Activated T-cell treated with anti-CD3 and anti-CD28 coated beads for 1 hour (primary cell): ENCODE data around the gene LMX1B.
"Not testable (repeated sequence)": the region's sequence is repeated elsewhere in the genome, so short reads cannot be mapped to it uniquely, and the experiment has no call there.

Experiments
- DNase-seq: peaks from one replicate; pipeline ENCODE4 v3.0.0-alpha.2; 2020; ENCODE audit warnings: low read depth

The LMX1B gene

GRCh38 chr9:126613651-126614050, at the start of gene LMX1B:
LMX1B (plus strand) TSS chr9:126613928; CDS start chr9:126614450, 522 bp downstream.
- DNase-seq, result no peak

- no peak for DNase-seq
Observed at GRCh38 chr9:126564128-126564527, 49.6 kb upstream of the LMX1B start.

- DNase-seq, result no peak
Observed at GRCh38 chr9:126564716-126565115, 49.0 kb upstream of the LMX1B start.

GRCh38 chr9:126565336-126566128, 48.2 kb upstream of the LMX1B start:
- DNase-seq, result no peak

GRCh38 chr9:126569036-126569435, 44.7 kb upstream of the LMX1B start:
- no peak for DNase-seq

GRCh38 chr9:126578029-126578428, 35.7 kb upstream of the LMX1B start:
- DNase-seq, result no peak

GRCh38 chr9:126580319-126580718, 33.4 kb upstream of the LMX1B start:
- DNase-seq, result not testable (repeated sequence)

GRCh38 chr9:126581893-126582292, 31.8 kb upstream of the LMX1B start:
- no peak for DNase-seq

GRCh38 chr9:126582427-126582826, 31.3 kb upstream of the LMX1B start:
- no peak for DNase-seq

- no peak for DNase-seq
Observed at GRCh38 chr9:126583144-126583760, 30.5 kb upstream of the LMX1B start.

- DNase-seq, result no peak
Observed at GRCh38 chr9:126584611-126585010, 29.1 kb upstream of the LMX1B start.

- no peak for DNase-seq
Observed at GRCh38 chr9:126586236-126586635, 27.5 kb upstream of the LMX1B start.

GRCh38 chr9:126587187-126588185, 26.2 kb upstream of the LMX1B start:
- no peak for DNase-seq

GRCh38 chr9:126588491-126589168, 25.1 kb upstream of the LMX1B start:
- DNase-seq, result no peak

GRCh38 chr9:126589349-126589748, 24.4 kb upstream of the LMX1B start:
- DNase-seq, result no peak

- no peak for DNase-seq
Observed at GRCh38 chr9:126591083-126591482, 22.6 kb upstream of the LMX1B start.

GRCh38 chr9:126591922-126592321, 21.8 kb upstream of the LMX1B start:
- no peak for DNase-seq

GRCh38 chr9:126592461-126592860, 21.3 kb upstream of the LMX1B start:
- DNase-seq, result no peak

GRCh38 chr9:126595982-126596381, 17.7 kb upstream of the LMX1B start:
- no peak for DNase-seq

GRCh38 chr9:126599047-126599650, 14.6 kb upstream of the LMX1B start:
- no peak for DNase-seq
